GM08714 (cell line): Measurements from ENCODE around the gene MC1R.
"Not testable (repeated sequence)": the region's sequence is repeated elsewhere in the genome, so short reads cannot be mapped to it uniquely, and the experiment has no call there.

Experiments used
- H3K4me3 ChIP-seq: fragments of 200-500 bp; sonication (Bioruptor generic); 2 replicates; pipeline ENCODE4 v1.5.1; 2014; ENCODE audit warnings: mild to moderate bottlenecking, low read length, inconsistent platforms
- ZNF274 ChIP-seq: IDR thresholded peaks from 2 replicates; pipeline ENCODE4 v1.6.1; 2012; ENCODE audit warnings: mild to moderate bottlenecking, low read depth, low read length

Gene MC1R

DNA sequence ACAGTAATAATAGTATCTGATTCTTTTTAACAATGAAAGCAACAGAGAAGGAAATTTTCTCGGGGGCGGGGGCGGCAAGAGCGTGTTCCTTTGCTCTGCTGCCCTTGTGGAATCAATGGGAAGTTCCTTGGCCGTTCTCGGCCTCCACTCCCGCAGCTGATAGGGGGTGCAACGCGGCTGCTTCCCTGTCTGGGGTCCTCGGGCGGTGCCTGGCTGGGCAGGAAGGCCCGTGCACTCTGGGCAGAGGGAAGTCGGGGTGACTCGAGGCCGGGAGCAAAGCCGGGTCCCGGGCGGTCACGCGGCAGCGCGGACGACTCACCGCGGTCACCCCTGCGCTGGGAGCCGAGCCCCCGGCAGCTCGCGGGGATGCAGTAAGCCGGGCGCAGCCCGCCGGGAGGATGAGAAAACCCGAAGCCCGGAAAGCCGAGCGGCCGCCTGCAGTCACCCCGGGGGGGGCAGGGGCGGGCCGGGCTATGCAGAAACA, 7.0 kb downstream of the MC1R start:
- peak overlapping the region; percentile 11; the same call in 1 of the 2 replicates for H3K4me3 ChIP-seq
- no peak for TF ChIP-seq ZNF274

DNA sequence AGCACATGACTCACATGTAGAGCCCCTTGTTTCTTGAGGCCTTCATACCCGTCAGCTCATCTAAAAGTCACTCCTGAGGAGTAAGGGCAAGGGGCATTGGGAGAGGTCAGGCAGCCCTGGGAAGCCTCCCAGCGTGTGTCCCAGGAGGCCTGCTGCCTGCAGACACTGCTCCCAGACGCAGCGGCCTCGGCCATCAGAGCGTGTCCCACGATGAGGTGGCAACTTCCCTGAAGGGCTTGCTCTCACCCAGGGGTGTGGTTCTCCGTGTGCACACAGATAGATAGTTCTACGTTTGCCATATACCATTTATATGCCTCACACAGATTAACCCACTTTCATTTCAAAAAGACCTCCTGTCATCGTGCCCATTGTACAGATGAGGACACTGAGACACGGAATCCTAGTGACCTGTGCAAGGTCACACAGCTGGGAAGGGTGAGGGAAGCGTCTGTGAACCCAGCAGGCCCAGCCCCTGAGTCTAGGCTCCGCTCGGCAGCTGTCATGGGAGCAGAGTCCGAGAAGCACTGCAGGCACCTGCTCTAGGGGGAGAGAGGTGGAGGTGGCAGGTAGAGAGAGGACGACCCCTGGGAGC, 12.7 kb downstream of the MC1R start:
- TF ChIP-seq ZNF274: no peak
- H3K4me3 ChIP-seq: no peak overlapping the region

DNA sequence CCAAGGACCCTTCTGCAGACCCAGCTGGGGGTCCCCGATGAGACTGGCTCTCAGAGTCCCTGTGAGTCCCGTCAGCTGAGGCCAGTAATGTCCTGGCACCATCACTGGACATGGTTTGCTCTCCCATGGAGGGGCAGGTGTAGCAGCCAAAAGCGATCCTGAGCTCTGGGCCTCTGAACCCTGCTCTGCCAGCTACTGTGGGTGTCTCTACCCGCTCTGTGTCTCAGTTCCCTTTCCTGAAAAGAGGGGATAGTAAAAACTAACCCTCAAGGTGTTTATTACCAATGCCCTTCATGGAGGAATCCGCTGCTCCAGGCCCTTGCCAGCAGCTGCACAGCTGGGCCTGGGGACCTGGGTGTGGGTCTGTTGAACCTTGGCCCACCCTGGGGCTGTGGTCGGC, 13.3 kb downstream of the MC1R start:
- no peak for TF ChIP-seq ZNF274
- H3K4me3 ChIP-seq: no peak overlapping the region

DNA sequence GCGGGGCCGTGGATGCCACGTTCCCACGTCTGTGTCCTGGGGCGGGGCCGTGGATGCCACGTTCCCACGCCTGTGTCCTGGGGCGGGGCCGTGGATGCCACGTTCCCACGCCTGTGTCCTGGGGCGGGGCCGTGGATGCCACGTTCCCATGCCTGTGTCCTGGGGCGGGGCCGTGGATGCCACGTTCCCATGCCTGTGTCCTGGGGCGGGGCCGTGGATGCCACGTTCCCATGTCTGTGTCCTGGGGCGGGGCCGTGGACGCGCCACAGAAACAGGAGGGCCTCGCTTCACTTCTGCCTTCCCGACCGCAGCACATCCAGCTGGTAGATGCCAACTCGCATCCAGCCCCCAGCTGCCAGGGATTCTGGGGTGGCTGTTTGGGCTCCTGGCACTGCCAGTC, 15.4 kb downstream of the MC1R start:
- not testable (repeated sequence) for H3K4me3 ChIP-seq

DNA sequence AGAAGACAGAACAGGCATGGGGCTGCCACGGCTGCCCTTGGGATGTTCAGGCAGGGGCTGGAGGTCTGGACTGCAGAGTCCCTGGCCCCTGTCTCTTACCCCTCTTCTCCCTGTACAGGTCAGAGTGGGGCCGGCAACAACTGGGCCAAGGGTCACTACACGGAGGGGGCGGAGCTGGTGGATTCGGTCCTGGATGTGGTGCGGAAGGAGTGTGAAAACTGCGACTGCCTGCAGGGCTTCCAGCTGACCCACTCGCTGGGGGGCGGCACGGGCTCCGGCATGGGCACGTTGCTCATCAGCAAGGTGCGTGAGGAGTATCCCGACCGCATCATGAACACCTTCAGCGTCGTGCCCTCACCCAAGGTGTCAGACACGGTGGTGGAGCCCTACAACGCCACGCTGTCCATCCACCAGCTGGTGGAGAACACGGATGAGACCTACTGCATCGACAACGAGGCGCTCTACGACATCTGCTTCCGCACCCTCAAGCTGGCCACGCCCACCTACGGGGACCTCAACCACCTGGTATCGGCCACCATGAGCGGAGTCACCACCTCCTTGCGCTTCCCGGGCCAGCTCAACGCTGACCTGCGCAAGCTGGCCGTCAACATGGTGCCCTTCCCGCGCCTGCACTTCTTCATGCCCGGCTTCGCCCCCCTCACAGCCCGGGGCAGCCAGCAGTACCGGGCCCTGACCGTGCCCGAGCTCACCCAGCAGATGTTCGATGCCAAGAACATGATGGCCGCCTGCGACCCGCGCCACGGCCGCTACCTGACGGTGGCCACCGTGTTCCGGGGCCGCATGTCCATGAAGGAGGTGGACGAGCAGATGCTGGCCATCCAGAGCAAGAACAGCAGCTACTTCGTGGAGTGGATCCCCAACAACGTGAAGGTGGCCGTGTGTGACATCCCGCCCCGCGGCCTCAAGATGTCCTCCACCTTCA, 16.2 kb downstream of the MC1R start:
- no peak for TF ChIP-seq ZNF274
- H3K4me3 ChIP-seq: no peak overlapping the region

DNA sequence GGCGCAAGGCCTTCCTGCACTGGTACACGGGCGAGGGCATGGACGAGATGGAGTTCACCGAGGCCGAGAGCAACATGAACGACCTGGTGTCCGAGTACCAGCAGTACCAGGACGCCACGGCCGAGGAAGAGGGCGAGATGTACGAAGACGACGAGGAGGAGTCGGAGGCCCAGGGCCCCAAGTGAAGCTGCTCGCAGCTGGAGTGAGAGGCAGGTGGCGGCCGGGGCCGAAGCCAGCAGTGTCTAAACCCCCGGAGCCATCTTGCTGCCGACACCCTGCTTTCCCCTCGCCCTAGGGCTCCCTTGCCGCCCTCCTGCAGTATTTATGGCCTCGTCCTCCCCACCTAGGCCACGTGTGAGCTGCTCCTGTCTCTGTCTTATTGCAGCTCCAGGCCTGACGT, 17.0 kb downstream of the MC1R start:
- H3K4me3 ChIP-seq: not testable (repeated sequence)

DNA sequence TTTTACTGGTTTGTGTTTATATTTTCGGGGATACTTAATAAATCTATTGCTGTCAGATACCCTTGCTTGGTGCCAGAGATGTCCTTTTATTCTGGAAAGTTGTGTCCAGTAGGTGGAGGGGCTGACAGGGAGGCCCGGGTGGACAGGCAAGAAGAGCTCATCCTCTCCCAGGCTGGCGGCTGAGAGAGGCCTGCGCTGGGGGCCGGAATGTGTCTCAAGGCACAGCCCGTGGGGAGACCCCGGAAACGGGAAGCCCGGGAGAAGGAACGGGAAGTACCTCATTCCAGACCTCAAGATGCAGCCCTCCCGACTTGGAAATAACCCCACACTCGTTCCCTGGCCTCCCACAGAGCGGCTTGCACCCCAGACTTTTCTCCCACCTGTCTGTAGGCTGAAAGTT, 17.4 kb downstream of the MC1R start:
- TF ChIP-seq ZNF274: no peak
- no peak overlapping the region for H3K4me3 ChIP-seq

DNA sequence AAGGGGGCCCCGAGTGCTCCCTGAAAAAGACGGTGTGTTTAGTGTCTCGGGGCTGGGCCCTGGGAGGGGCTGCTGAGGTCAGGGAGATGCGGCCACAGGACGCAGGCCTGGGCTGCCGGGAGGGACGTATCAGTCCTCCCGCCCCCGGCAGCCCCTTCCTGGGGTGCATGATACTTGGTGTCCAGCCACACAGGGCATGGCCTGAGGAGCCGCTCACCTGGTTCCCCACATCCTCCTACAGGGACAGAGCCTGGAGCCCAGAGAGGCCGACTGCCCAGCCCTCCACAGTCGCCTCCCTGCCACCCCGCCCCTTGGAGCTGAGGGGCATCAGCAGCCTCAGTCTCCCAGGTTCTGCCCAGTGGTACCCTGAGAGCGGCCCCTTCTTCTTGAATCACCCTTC, 17.8 kb downstream of the MC1R start:
- no peak for TF ChIP-seq ZNF274

DNA sequence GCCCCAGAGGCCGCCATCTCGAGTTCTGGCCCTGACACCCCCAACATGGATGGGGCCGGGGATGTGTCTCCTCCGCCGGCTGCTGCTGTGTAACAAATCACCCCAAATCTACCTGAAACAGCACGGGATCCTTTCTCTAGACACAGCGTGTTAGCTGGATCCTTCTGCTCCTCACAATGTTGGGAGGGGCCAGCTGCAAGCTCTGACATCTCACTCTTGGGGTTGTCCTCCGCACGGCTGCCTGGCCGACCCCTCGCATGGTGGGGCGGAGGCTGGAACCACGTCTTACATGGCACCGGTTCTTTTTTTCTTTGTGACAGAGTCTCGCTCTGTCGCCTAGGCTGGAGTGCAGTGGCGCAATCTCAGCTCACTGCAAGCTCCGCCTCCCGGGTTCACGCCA, 18.3 kb downstream of the MC1R start:
- TF ChIP-seq ZNF274: no peak

More for the DNA sequence above, 17.8 kb downstream of the MC1R start:
- no peak overlapping the region for H3K4me3 ChIP-seq

DNA sequence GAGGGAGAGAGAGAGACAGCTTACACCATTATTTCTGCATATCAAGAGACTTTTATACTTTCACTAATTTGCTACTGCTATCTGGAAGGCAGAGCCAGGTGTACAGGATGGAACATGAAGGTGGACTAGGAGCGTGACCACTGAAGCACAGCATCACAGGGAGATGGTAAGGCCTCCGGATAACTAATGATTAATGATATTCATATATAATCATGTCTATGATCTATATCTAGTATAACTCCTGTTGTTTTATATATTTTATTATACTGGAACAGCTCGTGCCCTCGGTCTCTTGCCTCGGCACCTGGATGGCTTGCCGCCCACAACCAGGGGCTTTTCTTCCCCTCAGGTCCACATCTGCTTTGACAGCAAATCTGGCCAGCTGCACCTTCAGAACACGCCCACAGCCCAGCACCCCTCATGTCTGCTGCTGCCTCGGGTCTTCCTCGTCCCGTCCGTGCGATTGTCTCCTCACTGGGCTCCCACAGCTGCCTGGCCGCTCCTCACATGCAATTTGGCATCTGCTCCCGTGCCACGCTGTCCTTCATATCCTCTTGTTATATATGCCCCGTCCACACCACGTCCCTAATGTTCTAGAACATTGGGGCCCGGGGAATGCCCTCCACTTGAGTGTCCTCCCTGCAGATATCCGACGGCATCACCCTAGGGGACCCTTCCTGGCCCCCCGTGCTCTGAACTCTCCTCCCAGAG, 19.7 kb downstream of the MC1R start:
- no peak for TF ChIP-seq ZNF274
- no peak overlapping the region for H3K4me3 ChIP-seq

More for the DNA sequence above, 18.3 kb downstream of the MC1R start:
- H3K4me3 ChIP-seq: no peak overlapping the region

DNA sequence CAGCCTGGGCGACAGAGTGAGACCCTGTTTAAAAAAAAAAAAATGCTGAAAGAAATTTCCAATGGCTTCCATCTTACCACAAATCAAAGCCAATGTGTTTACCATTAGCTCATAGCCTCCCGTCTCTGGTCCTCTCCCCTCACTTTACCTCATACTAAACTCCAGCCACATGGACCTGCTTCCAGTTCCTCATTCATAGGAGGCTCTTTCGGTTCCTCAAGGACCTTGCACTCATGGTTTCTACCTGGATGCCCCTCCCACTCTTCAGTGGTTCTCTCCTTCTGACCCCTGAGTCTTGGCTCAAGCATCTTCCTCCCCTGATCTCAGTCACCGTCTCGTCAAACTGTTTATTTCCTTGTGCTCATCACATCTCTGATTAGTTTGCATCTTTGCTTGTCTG, 26.1 kb downstream of the MC1R start:
- no peak for TF ChIP-seq ZNF274
- H3K4me3 ChIP-seq: no peak overlapping the region

DNA sequence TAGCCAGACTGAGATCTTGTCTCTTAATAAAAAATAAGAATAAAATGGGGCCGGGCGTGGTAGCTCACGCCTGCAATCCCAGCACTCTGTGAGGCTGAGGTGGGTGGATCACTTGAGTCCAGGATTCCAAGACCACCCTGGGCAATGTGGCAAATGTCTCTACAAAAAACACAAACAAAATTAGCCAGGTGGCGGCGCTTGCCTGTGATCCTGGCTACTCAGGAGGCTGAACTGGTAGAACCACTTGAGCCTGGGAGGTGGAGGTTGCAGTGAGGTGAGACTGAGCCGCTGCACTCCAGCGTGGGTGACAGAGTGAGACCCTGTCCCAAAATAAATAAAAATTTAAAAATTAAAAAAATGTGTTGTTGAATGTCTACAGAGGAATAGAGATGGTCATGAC, 27.0 kb downstream of the MC1R start:
- TF ChIP-seq ZNF274: no peak

DNA sequence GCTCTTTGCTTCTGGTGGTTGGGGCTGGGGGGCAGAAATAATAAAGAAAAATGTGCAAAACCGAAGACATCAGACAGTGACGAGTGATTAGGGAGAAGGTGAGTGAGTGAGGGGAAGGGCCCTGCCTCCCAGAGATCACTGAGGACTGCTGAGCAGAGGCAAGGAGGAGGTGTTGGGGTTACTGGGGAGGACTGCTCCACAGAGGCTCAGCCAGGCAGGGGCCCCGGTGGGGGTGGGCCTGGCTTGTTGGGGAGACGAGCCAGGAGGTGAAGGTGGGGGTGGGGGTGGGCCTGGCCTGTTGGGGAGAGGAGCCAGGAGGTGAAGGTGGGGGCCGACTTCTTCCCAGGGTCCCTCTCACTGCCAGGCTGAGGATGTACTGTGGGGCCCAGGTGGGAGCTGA, 27.9 kb downstream of the MC1R start:
- no peak for TF ChIP-seq ZNF274
- H3K4me3 ChIP-seq: no peak overlapping the region

More for the DNA sequence above, 27.0 kb downstream of the MC1R start:
- H3K4me3 ChIP-seq: no peak overlapping the region

DNA sequence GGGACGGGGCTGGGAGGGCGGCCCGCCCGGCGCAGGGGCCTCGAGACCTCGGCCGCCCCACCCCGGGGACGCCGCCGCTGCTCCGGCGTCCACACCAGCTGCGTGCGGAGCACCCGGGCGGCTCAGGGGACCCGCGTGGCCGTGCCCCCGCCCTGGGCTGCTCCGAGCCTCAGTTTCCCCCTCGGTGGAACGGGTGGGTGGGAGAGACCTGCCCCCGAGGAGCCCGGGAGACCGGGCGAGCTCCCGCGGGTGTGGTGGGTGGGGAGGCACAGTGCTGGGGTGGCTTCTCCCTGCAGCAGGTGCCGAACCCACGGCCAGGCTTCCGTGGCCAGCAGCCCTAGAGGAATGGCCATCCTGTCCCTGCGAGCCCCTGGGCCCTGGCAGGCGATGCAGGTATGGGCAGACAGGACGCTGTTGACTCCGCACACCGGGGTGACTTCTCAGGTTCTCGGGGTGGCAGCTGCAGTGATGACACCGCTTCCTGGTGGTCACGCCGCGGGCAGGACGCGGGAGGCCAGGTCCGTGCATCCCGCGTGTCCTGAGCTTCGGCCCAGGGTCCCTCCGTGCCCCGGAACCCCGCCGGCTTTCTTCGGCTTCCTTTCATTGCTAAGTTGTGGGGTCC, 30.6 kb downstream of the MC1R start:
- peak overlapping the region; percentile 70 for H3K4me3 ChIP-seq
- no peak for TF ChIP-seq ZNF274
